WTC11 (cell line): ENCODE measurements around the gene CSNK2A1. TPM values are rescaled to one million over a fixed set of nuclear protein-coding genes. Genes with fewer than 3 reads are reported as not detected.
"Not testable (repeated sequence)": the region's sequence is repeated elsewhere in the genome, so short reads cannot be mapped to it uniquely, and the experiment has no call there.

Experiments
- ATAC-seq: fragments of 200-7000 bp; cut with Tn5 transposase; 2 replicates; pipeline ENCODE4 v1.10.0; 2021; ENCODE audit warnings: mild to moderate bottlenecking, moderate library complexity
- CTCF ChIA-PET: fragments of 300-600 bp; sonication (Branson Sonifier 250); formaldehyde crosslinking; loops from one replicate; lab custom pipeline; 2021; ENCODE audit warnings: antibody characterized with exemption; lab: Charles Lee
- POLR2A ChIA-PET: fragments of 350-600 bp; sonication (Branson Sonifier 250); formaldehyde crosslinking; loops from one replicate; lab custom pipeline; 2021; ENCODE audit warnings: antibody characterized with exemption; lab: Charles Lee
- DNase-seq: peaks from one replicate; pipeline ENCODE4 v3.0.0; 2021; ENCODE audit warnings: low spot score
- H3K27ac Mint-ChIP-seq: 2 replicates; pipeline ENCODE4 v1.8.0; 2021; ENCODE audit warnings: mixed read lengths
- H3K27me3 Mint-ChIP-seq: 2 replicates; pipeline ENCODE4 v1.8.0; 2021; ENCODE audit warnings: low read depth, mild to moderate bottlenecking, moderate library complexity, mixed read lengths
- H3K36me3 Mint-ChIP-seq: 2 replicates; pipeline ENCODE4 v1.8.0; 2021; ENCODE audit warnings: mixed read lengths
- H3K4me1 Mint-ChIP-seq: 2 replicates; pipeline ENCODE4 v1.8.0; 2022; ENCODE audit warnings: mixed read lengths
- H3K4me3 Mint-ChIP-seq: 2 replicates; pipeline ENCODE4 v1.8.0; 2021; ENCODE audit warnings: mild to moderate bottlenecking, moderate library complexity, mixed read lengths
- H3K9me3 Mint-ChIP-seq: 2 replicates; pipeline ENCODE4 v1.8.0; 2021; ENCODE audit warnings: mixed read lengths
- ATF1 ChIP-seq: sonication (generic); formaldehyde crosslinking; IDR thresholded peaks from 2 replicates; pipeline ENCODE4 v1.8.1; 2023; ENCODE audit warnings: mild to moderate bottlenecking, moderate library complexity, missing genetic modification reagents
- CDX4 ChIP-seq: fragments of 250-450 bp; sonication (Bioruptor Pico); IDR thresholded peaks from 2 replicates; pipeline ENCODE4 v1.9.0; 2021; ENCODE audit warnings: moderate library complexity, mild to moderate bottlenecking, inconsistent platforms, borderline replicate concordance
- EMX1 ChIP-seq: fragments of 250-450 bp; sonication (Bioruptor Pico); IDR thresholded peaks from 2 replicates; pipeline ENCODE4 v1.8.0; 2021; ENCODE audit warnings: mild to moderate bottlenecking
- JUN ChIP-seq: sonication (generic); formaldehyde crosslinking; IDR thresholded peaks from 2 replicates; pipeline ENCODE4 v1.8.0; 2023; ENCODE audit warnings: mild to moderate bottlenecking, missing genetic modification reagents
- NR1H2 ChIP-seq: sonication (generic); formaldehyde crosslinking; IDR thresholded peaks from 2 replicates; pipeline ENCODE4 v1.9.0; 2021; ENCODE audit warnings: mild to moderate bottlenecking, moderate library complexity, missing genetic modification reagents
- PREB ChIP-seq: sonication (generic); formaldehyde crosslinking; IDR thresholded peaks from 2 replicates; pipeline ENCODE4 v1.8.1; 2022; ENCODE audit warnings: mild to moderate bottlenecking, missing genetic modification reagents, moderate library complexity, borderline replicate concordance
- PRRX2 ChIP-seq: fragments of 250-450 bp; sonication (Bioruptor Pico); IDR thresholded peaks from 2 replicates; pipeline ENCODE4 v1.8.0; 2021; ENCODE audit warnings: mild to moderate bottlenecking
- RORB ChIP-seq: fragments of 250-450 bp; sonication (Bioruptor Pico); IDR thresholded peaks from 2 replicates; pipeline ENCODE4 v1.9.0; 2021; ENCODE audit warnings: mild to moderate bottlenecking
- TEAD4 ChIP-seq: sonication (generic); formaldehyde crosslinking; IDR thresholded peaks from 2 replicates; pipeline ENCODE4 v1.8.0; 2022; ENCODE audit warnings: mild to moderate bottlenecking, missing genetic modification reagents
- ZBTB21 ChIP-seq: sonication (generic); formaldehyde crosslinking; IDR thresholded peaks from 2 replicates; pipeline ENCODE4 v1.8.1; 2023; ENCODE audit warnings: mild to moderate bottlenecking, missing genetic modification reagents, borderline replicate concordance
- ZNF121 ChIP-seq: sonication (generic); formaldehyde crosslinking; IDR thresholded peaks from 2 replicates; pipeline ENCODE4 v1.8.0; 2023; ENCODE audit warnings: missing genetic modification reagents
- ZNF396 ChIP-seq: fragments of 250-450 bp; sonication (Bioruptor Pico); IDR thresholded peaks from 2 replicates; pipeline ENCODE4 v1.8.0; 2021; ENCODE audit warnings: mild to moderate bottlenecking, moderate library complexity, borderline replicate concordance
- ZNF416 ChIP-seq: fragments of 250-450 bp; sonication (Bioruptor Pico); IDR thresholded peaks from 2 replicates; pipeline ENCODE4 v1.9.0; 2021; ENCODE audit warnings: mild to moderate bottlenecking, inconsistent platforms
- ZNF423 ChIP-seq: fragments of 250-450 bp; sonication (Bioruptor Pico); IDR thresholded peaks from 2 replicates; pipeline ENCODE4 v2.1.2; 2022; ENCODE audit warnings: mild to moderate bottlenecking, moderate library complexity
- total RNA-seq: library from RNA; stranded (reverse); gene quantifications from 3 replicates; pipeline ENCODE4 v1.2.3, GENCODE V29; 2021
- TF ChIP-seq, protein P1 (sequence below): sonication (generic); formaldehyde crosslinking; IDR thresholded peaks from 2 replicates; pipeline ENCODE4 v1.8.1; 2022; ENCODE audit warnings: low read depth, missing genetic modification reagents, borderline replicate concordance
- TF ChIP-seq, protein P2 (sequence below): sonication (generic); formaldehyde crosslinking; IDR thresholded peaks from 2 replicates; pipeline ENCODE4 v1.8.1; 2023; ENCODE audit warnings: mild to moderate bottlenecking, moderate library complexity, missing genetic modification reagents
- TF ChIP-seq, protein P3 (sequence below): sonication (generic); formaldehyde crosslinking; IDR thresholded peaks from 2 replicates; pipeline ENCODE4 v1.8.1; 2022; ENCODE audit warnings: low read depth, mild to moderate bottlenecking, moderate library complexity, missing genetic modification reagents, borderline replicate concordance

The CSNK2A1 gene
- total RNA-seq, 1 experiment from 2014 or later, result 235 TPM

- TF ChIP-seq, protein P1, sequence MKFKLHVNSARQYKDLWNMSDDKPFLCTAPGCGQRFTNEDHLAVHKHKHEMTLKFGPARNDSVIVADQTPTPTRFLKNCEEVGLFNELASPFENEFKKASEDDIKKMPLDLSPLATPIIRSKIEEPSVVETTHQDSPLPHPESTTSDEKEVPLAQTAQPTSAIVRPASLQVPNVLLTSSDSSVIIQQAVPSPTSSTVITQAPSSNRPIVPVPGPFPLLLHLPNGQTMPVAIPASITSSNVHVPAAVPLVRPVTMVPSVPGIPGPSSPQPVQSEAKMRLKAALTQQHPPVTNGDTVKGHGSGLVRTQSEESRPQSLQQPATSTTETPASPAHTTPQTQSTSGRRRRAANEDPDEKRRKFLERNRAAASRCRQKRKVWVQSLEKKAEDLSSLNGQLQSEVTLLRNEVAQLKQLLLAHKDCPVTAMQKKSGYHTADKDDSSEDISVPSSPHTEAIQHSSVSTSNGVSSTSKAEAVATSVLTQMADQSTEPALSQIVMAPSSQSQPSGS (CRISPR knock-in tag), result no peak
- TF ChIP-seq CDX4 (CRISPR knock-in tag) (no peak), ZNF416 (CRISPR knock-in tag) (no peak), EMX1 (CRISPR knock-in tag) (no peak), JUN (CRISPR knock-in tag) (no peak), PREB (no peak), NR1H2 (no peak), TEAD4 (no peak), ZNF121 (CRISPR knock-in tag) (no peak), RORB (no peak), ZBTB21 (CRISPR knock-in tag) (no peak), PRRX2 (CRISPR knock-in tag) (no peak), ZNF423 (CRISPR knock-in tag) (no peak), ATF1 (CRISPR knock-in tag) (no peak)
- TF ChIP-seq, protein P2, sequence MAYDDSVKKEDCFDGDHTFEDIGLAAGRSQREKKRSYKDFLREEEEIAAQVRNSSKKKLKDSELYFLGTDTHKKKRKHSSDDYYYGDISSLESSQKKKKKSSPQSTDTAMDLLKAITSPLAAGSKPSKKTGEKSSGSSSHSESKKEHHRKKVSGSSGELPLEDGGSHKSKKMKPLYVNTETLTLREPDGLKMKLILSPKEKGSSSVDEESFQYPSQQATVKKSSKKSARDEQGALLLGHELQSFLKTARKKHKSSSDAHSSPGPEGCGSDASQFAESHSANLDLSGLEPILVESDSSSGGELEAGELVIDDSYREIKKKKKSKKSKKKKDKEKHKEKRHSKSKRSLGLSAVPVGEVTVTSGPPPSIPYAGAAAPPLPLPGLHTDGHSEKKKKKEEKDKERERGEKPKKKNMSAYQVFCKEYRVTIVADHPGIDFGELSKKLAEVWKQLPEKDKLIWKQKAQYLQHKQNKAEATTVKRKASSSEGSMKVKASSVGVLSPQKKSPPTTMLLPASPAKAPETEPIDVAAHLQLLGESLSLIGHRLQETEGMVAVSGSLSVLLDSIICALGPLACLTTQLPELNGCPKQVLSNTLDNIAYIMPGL, result no peak
- TF ChIP-seq, protein P3, sequence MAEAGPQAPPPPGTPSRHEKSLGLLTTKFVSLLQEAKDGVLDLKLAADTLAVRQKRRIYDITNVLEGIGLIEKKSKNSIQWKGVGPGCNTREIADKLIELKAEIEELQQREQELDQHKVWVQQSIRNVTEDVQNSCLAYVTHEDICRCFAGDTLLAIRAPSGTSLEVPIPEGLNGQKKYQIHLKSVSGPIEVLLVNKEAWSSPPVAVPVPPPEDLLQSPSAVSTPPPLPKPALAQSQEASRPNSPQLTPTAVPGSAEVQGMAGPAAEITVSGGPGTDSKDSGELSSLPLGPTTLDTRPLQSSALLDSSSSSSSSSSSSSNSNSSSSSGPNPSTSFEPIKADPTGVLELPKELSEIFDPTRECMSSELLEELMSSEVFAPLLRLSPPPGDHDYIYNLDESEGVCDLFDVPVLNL, result no peak
- ATAC-seq (no peak), DNase-seq (no peak)
- H3K4me1 Mint-ChIP-seq, result no peaks in the 10 kb centered on the region
- H3K4me3 Mint-ChIP-seq, result no peak overlapping the region
- CTCF ChIA-PET, result no interaction called here
- no peak overlapping the region for H3K27ac Mint-ChIP-seq
- H3K9me3 Mint-ChIP-seq, result no peaks in the 10 kb centered on the region
- POLR2A ChIA-PET, result no interaction called here
- no peaks in the 10 kb centered on the region for H3K36me3 Mint-ChIP-seq
- H3K27me3 Mint-ChIP-seq, result no peaks in the 10 kb centered on the region
These were observed 88.6 kb downstream of the CSNK2A1 start for GRCh38 chr20:454951-455350.

DNA sequence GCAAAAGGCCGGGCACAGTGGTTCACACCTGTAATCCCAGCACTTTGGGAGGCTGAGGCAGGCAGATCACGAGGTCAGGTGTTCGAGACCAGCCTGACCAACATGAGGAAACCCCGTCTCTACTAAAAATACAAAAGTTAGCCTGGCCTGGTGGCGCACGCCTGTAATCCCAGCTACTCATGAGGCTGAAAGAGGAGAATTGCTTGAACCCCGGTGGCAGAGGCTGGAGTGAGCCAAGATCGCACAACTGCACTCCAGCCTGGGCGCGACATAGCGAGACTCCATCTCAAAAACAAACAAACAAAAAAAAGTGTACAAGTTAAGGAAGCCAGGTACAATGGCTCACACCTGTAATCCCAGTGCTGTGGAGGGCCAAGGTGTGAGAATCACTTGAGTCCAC lies 91.6 kb downstream of the CSNK2A1 start:
- ATAC-seq, result not testable (repeated sequence)

GRCh38 chr20:445514-446336 lies 97.9 kb downstream of the CSNK2A1 start:
- Mint-ChIP-seq H3K4me3 (no peak overlapping the region), H3K9me3 (no peaks in the 10 kb centered on the region), H3K4me1 (peaks cover 7% of the 10 kb centered on the region; the same call in 1 of the 2 replicates), H3K36me3 (peaks cover 42% of the 10 kb centered on the region), H3K27ac (no peak overlapping the region), H3K27me3 (no peaks in the 10 kb centered on the region)
- ChIA-PET CTCF (interaction anchor here (0.8 to 1.6 kb wide), 4 partner anchors 14 to 294 kb away, joined by 3 to 4 read pairs (median 3); no protein-coding TSS in a partner anchor), POLR2A (no interaction called here)
- no peak for TF ChIP-seq ZNF396 (CRISPR knock-in tag)
- DNase-seq, result no peak
- no peak for ATAC-seq

More for the DNA sequence above, 91.6 kb downstream of the CSNK2A1 start:
- POLR2A ChIA-PET, H3K9me3 Mint-ChIP-seq, H3K27ac Mint-ChIP-seq, H3K4me1 Mint-ChIP-seq, H3K27me3 Mint-ChIP-seq, CTCF ChIA-PET, H3K36me3 Mint-ChIP-seq, DNase-seq, H3K4me3 Mint-ChIP-seq: not testable (repeated sequence)
